WI38 (cell line): Measurements from ENCODE around the gene PIAS4.

Experiments used
- H3K4me3 ChIP-seq: 2 replicates; pipeline ENCODE4 v1.5.1; 2011; ENCODE audit warnings: low read depth, mild to moderate bottlenecking, control low read depth, low read length
- CTCF ChIP-seq: IDR thresholded peaks from 2 replicates; pipeline ENCODE4 v1.5.1; 2012; ENCODE audit warnings: low read depth, mild to moderate bottlenecking, control low read depth, low read length

The PIAS4 gene

DNA sequence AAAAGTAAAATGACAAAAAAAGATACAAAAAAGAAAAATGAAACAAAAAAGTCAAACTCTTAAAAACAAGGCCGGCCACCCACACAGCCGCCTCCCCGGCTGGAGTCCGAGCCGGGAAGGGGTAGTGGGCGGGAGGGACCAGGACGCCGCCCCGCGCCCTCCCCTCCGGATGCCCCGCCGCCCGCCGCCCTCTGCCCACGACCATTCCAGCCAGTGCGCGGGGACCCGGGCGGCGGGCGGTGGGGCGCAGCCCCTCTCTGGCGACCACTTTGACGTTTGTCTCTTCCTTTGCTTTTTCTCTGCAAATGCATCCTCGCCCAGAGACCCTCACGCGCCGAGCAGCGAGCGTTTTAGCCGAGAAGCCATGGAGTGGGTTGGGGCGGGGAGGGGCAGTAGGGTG lies 30.5 kb downstream of the PIAS4 start:
- no peak for TF ChIP-seq CTCF
- no peak overlapping the region for H3K4me3 ChIP-seq

DNA sequence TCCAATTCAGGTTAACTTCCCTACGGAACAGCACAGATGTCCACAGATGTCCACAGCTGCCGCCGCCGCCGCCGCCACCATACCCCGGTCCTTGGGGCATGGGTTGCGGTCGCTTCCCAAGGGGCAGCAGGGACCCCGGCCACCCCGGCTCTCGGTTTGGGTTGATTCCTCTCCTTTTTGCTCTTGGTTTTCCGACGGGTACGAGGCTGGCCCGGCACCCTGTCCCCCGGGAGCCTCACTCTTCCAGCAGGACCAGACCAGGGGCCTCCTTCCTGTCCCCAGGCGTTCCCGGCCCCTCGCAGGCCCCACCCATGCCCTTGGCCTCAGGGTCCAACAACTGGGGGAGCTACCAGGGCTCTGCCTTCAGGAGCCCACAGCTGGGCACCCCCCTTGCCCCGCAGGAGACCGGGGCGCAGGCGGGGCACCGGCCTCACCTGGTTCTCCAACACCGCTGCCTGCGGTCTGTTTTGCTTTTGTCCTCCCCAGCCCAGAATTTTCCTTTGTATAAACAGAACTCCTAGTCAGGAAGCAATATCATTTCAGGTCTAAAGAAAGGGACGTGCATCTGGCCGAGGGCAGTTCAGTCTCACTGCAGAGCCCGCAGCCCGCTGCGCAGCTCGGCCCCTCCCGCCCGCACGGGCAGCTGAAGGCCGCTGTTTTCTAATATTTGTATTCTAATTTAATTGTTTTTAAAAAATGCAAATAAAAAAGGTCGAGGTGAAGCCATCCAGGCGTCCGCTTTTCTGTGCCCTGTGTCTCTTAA lies 31.3 kb downstream of the PIAS4 start:
- TF ChIP-seq CTCF, result no peak
- no peak overlapping the region for H3K4me3 ChIP-seq

DNA sequence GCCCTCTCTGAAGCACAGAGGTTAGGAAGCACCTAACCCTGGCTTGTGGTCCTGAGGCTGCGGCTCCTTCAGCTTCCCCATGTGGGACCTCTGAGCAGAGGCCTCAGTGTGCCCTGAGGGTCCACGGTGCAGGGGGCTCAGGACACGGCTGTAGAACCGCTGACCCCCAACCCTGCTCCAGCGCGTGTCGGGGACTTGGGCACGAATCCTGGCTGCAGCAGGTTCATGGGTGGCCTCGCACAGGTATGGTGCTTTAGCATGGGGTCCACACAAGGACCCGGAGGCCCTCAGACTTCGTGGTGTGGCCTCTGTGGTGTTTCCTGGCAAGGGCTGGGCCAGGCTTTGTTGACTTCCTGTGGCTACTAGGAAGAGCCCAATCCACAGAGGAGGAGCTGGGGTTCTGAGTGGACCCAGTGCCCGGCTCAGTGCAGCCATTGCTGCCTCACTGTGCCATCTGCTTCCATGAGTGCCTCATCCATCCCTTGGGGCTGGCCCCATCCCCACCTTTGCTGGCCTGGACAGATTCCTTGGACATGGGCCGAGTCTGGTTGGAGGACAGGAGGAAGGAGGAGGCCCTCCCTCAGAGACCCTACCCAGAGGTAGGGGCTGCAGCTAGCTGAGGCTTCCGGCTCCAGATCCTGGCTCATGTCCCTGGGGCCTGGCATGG lies 34.7 kb downstream of the PIAS4 start:
- no peak overlapping the region for H3K4me3 ChIP-seq
- no peak for TF ChIP-seq CTCF

DNA sequence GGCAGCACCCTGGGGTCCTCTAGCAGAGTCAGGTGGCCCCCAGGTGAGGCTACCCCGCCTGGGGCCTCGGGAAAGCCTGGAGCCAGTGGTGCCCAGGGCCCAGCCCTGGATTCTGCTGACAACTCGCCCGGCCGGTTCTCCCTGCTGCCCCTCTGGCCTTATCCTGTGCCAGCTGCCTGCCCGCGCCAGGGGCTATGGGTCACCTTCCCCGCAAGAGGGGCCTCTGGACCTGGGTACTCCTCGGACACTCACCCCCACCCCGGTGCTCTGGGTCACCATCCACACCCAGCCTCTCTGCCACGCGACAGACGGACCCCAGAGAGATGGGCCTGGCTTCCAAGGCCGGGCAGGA lies 35.2 kb downstream of the PIAS4 start:
- H3K4me3 ChIP-seq, result no peak overlapping the region
- TF ChIP-seq CTCF, result no peak

GRCh38 chr19:4043401-4043800 lies 35.9 kb downstream of the PIAS4 start:
- TF ChIP-seq CTCF, result no peak
- no peak overlapping the region for H3K4me3 ChIP-seq

- TF ChIP-seq CTCF, result no peak
- H3K4me3 ChIP-seq, result no peak overlapping the region
These were observed 36.6 kb downstream of the PIAS4 start for GRCh38 chr19:4043966-4044715.

- no peak for TF ChIP-seq CTCF
- no peak overlapping the region for H3K4me3 ChIP-seq
These were observed 37.5 kb downstream of the PIAS4 start for GRCh38 chr19:4044990-4045465.
